DND-41 (cell line): ENCODE results near the gene IFITM10.

Source experiments
- EZH2 ChIP-seq: IDR thresholded peaks from 3 replicates; pipeline ENCODE4 v1.6.1; 2012; ENCODE audit warnings: borderline replicate concordance, low read depth, mild to moderate bottlenecking, moderate library complexity, low read length, inconsistent platforms; ENCODE audit not compliant: severe bottlenecking
- TF ChIP-seq, protein P1 (sequence below): IDR thresholded peaks from 2 replicates; pipeline ENCODE4 v1.5.1; 2012; ENCODE audit warnings: borderline replicate concordance, low read length, moderate library complexity, mild to moderate bottlenecking; ENCODE audit not compliant: poor library complexity, severe bottlenecking; ENCODE audit errors: extremely low read depth

GRCh38 chr11:1750840-1751530 is 590 bp upstream of the IFITM10 start:
- no peak for TF ChIP-seq EZH2
- TF ChIP-seq, protein P1, sequence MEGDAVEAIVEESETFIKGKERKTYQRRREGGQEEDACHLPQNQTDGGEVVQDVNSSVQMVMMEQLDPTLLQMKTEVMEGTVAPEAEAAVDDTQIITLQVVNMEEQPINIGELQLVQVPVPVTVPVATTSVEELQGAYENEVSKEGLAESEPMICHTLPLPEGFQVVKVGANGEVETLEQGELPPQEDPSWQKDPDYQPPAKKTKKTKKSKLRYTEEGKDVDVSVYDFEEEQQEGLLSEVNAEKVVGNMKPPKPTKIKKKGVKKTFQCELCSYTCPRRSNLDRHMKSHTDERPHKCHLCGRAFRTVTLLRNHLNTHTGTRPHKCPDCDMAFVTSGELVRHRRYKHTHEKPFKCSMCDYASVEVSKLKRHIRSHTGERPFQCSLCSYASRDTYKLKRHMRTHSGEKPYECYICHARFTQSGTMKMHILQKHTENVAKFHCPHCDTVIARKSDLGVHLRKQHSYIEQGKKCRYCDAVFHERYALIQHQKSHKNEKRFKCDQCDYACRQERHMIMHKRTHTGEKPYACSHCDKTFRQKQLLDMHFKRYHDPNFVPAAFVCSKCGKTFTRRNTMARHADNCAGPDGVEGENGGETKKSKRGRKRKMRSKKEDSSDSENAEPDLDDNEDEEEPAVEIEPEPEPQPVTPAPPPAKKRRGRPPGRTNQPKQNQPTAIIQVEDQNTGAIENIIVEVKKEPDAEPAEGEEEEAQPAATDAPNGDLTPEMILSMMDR, result no peak
